ENCODE measurements around the gene UBE2E2. TPM values are rescaled to one million over a fixed set of nuclear protein-coding genes. Genes with fewer than 3 reads are reported as not detected.
A peak's percentile ranks its signal among the peaks of the same experiment; 100 is the strongest.

Gene UBE2E2
- 30.3 and 41.5 TPM in 2 replicates for total RNA-seq

DNA sequence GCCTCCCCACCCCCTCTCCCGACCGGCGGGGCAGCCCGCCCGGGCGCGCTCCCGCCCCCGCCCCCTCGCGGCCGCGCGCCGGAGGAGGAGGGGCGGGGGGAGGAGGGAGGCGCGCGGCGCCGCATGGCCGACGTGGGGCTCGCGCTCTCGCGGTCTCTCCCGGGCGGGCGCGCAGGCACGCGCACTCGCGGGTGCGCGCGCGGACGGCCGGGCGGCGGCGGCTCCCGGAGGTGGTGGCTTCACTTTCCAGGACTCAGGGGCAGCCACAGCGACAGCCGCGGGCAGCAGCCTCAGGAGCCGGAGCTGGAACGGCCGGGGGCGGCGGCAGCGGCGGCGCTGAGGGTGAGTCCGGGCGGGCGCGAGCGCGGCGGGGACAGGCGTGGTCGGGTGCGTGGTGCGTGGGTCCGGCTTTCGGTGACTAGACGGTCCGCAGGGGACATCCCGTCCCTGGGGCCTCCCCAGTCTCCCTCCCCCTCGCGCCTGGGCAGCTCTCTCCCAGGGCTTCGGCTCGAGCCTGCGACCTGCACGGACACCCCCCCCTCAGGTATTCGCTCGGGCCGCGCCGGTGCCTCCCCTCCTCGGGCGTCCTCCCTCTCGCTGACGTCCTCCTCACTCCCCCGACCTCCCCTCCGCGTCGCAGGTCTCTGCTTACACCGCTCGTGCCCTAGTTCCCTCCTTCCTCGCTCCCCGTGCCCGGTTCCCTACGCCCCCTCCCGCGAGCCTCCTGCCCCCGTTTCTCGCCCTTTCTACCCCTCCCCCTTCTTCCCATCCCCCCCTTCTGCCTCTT, at the start of gene UBE2E2:
Gene UBE2E2, plus strand, starts transcription at position 407 of the 787 bp plus-strand sequence.
- no peak for TF ChIP-seq CTCF (IDR thresholded peaks at IDR 0.05; ENCODE audit: insufficient read depth, low read depth, low read length)
- peak within 1 kb of the TSS; percentile 81 for H3K4me3 ChIP-seq (ENCODE audit: low read depth, low read length)
- DNase-seq (ENCODE audit: low read depth) = peak; percentile 36

DNA sequence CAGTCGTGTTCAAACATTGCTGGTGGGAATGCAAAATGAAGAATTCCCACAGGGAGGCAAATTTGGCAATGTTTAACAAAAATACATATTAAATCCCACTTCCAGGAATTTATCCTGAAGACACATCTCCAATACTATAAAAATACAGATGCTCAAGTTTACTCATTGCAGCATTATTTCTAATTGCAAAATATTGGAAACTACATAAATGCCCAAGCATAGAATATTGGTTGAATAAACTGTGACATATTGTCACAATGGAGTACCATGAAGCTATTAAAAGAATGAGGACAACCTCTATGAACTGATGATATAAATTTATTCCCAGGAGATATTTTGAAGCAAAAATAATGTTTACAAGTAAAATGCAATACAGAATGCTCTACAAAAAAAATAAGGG, 49.7 kb upstream of the UBE2E2 start:
- TF ChIP-seq CTCF (IDR thresholded peaks at IDR 0.05; ENCODE audit: insufficient read depth, low read depth, low read length) = no peak
- no peak overlapping the region for H3K4me3 ChIP-seq (ENCODE audit: low read depth, low read length)
- DNase-seq (ENCODE audit: low read depth) = no peak

DNA sequence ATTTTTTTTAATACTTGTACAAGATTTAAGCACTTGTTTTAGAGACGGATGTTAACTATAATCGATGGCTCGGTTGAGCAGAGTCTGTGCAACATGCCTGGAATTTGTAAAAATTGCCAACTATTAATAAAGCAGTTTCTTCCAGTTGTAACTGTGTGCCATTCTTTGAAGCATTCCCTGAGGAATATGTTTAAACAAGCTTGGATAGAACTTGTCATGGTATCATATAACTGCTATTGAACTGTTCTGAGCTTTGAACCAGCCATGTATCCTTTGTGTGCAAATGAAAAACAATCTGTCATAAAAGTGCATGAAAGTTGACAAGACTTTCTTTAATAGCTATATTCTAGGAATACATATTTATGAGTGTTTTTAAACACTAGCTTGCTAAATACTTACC, 45.8 kb upstream of the UBE2E2 start:
- no peak overlapping the region for H3K4me3 ChIP-seq (ENCODE audit: low read depth, low read length)
- DNase-seq (ENCODE audit: low read depth) = no peak
- no peak for TF ChIP-seq CTCF (IDR thresholded peaks at IDR 0.05; ENCODE audit: insufficient read depth, low read depth, low read length)

DNA sequence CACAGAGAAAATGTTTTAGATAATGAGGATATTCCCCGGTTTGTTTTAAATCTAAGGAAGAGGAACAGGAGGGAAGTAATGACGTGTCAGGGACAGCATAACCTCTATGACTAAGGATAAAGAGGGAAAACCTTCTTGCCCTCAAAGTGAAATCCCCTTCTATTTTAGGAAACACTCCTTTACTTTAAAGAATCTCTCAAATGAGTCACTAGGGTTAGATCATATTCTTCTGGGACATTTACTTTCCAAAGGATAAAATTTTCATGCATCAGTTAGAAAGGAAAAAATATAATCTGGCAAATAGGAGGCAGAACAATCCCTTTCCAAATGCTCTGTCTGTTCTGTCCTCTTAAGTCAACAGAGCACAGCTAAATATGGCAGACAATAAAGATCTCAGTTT, 43.2 kb upstream of the UBE2E2 start:
- no peak for TF ChIP-seq CTCF (IDR thresholded peaks at IDR 0.05; ENCODE audit: insufficient read depth, low read depth, low read length)
- peak; percentile 38 for DNase-seq (ENCODE audit: low read depth)
- H3K4me3 ChIP-seq (ENCODE audit: low read depth, low read length) = no peak overlapping the region

GRCh38 chr3:23161308-23161707, 41.8 kb upstream of the UBE2E2 start:
- no peak for TF ChIP-seq CTCF (IDR thresholded peaks at IDR 0.05; ENCODE audit: insufficient read depth, low read depth, low read length)
- DNase-seq (ENCODE audit: low read depth) = no peak
- no peak overlapping the region for H3K4me3 ChIP-seq (ENCODE audit: low read depth, low read length)

DNA sequence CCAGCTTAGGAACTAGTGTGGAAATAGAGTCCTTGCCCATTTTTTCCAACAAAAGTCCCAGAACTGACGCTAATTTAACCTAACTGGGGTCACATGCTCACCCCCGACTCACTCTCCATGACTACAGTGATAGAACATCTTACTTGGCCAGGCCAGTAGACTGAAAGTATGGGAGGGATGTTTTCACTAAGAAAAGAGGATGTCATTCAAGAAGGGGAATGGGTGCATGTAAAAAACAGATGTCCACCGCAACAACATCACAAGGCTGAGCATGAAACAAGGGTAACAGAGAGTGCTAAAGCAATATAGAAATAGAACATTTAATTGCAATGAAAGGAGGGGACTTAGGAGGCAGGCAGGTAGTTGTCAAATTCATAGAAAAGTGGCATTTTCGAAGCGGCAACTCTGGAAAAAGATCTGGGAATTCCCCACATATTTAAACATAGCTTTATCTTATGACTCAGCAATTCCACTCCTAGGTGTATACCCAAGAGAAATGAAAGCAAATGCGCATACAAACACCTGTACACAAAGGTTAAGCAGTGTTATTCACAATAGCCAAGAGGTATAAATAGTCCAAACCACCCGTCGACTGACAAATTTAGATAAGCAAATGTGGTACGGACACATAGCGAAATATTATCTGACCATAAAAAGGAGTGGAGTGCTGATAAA, 41.1 kb upstream of the UBE2E2 start:
- no peak for DNase-seq (ENCODE audit: low read depth)
- TF ChIP-seq CTCF (IDR thresholded peaks at IDR 0.05; ENCODE audit: insufficient read depth, low read depth, low read length) = no peak
- no peak overlapping the region for H3K4me3 ChIP-seq (ENCODE audit: low read depth, low read length)

Data from fibroblast of villous mesenchyme (primary cell).